Measurements from ENCODE around the gene PARVB. TPM values are rescaled to one million over a fixed set of nuclear protein-coding genes. Genes with fewer than 3 reads are reported as not detected.

PARVB gene
- total RNA-seq, 1 experiment from 2014 or later = 35.3 TPM

- CTCF ChIA-PET = no interaction called here
- Histone ChIP-seq H3K79me2 (ENCODE audit: low read depth) (no peaks in the 10 kb centered on the region), H3F3A (ENCODE audit: insufficient read depth, low read depth) (no peaks in the 10 kb centered on the region), H2AFZ (no peak overlapping the region), H3K9me2 (ENCODE audit: insufficient read depth) (no peaks in the 10 kb centered on the region), H3K27ac (no peak overlapping the region), H3K9me3 (ENCODE audit: insufficient read depth, low read depth) (no peaks in the 10 kb centered on the region), H4K20me1 (ENCODE audit: insufficient read depth) (no peaks in the 10 kb centered on the region), H3K4me2 (no peak overlapping the region), H3K4me3 (no peak overlapping the region), H3K36me3 (ENCODE audit: low read depth) (no peaks in the 10 kb centered on the region), H3K4me1 (replicated peaks; ENCODE audit: insufficient read depth) (no peaks in the 10 kb centered on the region), H3K27me3 (ENCODE audit: insufficient read depth, low read depth) (no peaks in the 10 kb centered on the region)
- intact Hi-C loops (cut with micrococcal nuclease; ENCODE audit: unreplicated experiment) = no loop called here
- no TSS peak for BruUV-seq (replicated peaks)
- POLR2A ChIA-PET (ENCODE audit: unreplicated experiment) = no interaction called here
- no peak for DNase-seq
- no peak for TF ChIP-seq EZH2 (IDR thresholded peaks at IDR 0.05; ENCODE audit: low read depth)
- TF ChIP-seq CTCF (conservative IDR thresholded peaks at IDR 0.05) = no peak
Measured at GRCh38 chr22:44172370-44173108, 148.4 kb downstream of the PARVB start.

GRCh38 chr22:44173154-44173553 is 149.1 kb downstream of the PARVB start:
- POLR2A ChIA-PET (ENCODE audit: unreplicated experiment) = interaction anchor here (0.6 to 0.7 kb wide), 2 partner anchors 221 to 711 kb away, joined by 3 to 4 read pairs; no protein-coding TSS in a partner anchor
- H3K4me2 ChIP-seq = no peak overlapping the region
- CTCF ChIA-PET = no interaction called here
- no peaks in the 10 kb centered on the region for H3F3A ChIP-seq (ENCODE audit: insufficient read depth, low read depth)
- no peaks in the 10 kb centered on the region for H3K36me3 ChIP-seq (ENCODE audit: low read depth)
- H3K27me3 ChIP-seq (ENCODE audit: insufficient read depth, low read depth) = no peaks in the 10 kb centered on the region
- no peak overlapping the region for H3K4me3 ChIP-seq
- H3K4me1 ChIP-seq (replicated peaks; ENCODE audit: insufficient read depth) = no peaks in the 10 kb centered on the region
- H3K9me3 ChIP-seq (ENCODE audit: insufficient read depth, low read depth) = no peaks in the 10 kb centered on the region
- TF ChIP-seq EZH2 (IDR thresholded peaks at IDR 0.05; ENCODE audit: low read depth) (no peak), CTCF (conservative IDR thresholded peaks at IDR 0.05) (no peak)
- intact Hi-C loops (cut with micrococcal nuclease; ENCODE audit: unreplicated experiment) = no loop called here
- H4K20me1 ChIP-seq (ENCODE audit: insufficient read depth) = no peaks in the 10 kb centered on the region
- no TSS peak for BruUV-seq (replicated peaks)
- H2AFZ ChIP-seq = no peak overlapping the region
- H3K9me2 ChIP-seq (ENCODE audit: insufficient read depth) = no peaks in the 10 kb centered on the region
- H3K79me2 ChIP-seq (ENCODE audit: low read depth) = no peaks in the 10 kb centered on the region
- H3K27ac ChIP-seq = no peak overlapping the region
- DNase-seq = no peak

GRCh38 chr22:44175676-44176075 is 151.6 kb downstream of the PARVB start:
- Histone ChIP-seq H3K4me1 (replicated peaks; ENCODE audit: insufficient read depth) (no peaks in the 10 kb centered on the region), H3K4me2 (no peak overlapping the region), H3K9me2 (ENCODE audit: insufficient read depth) (no peaks in the 10 kb centered on the region), H2AFZ (no peak overlapping the region), H3K27ac (no peak overlapping the region), H3K79me2 (ENCODE audit: low read depth) (no peaks in the 10 kb centered on the region), H3K4me3 (no peak overlapping the region), H3K27me3 (ENCODE audit: insufficient read depth, low read depth) (peaks cover 17% of the 10 kb centered on the region; the same call in 1 of the 2 replicates), H3K36me3 (ENCODE audit: low read depth) (no peaks in the 10 kb centered on the region), H3F3A (ENCODE audit: insufficient read depth, low read depth) (no peaks in the 10 kb centered on the region), H3K9me3 (ENCODE audit: insufficient read depth, low read depth) (no peaks in the 10 kb centered on the region), H4K20me1 (ENCODE audit: insufficient read depth) (no peaks in the 10 kb centered on the region)
- no peak for DNase-seq
- intact Hi-C loops (cut with micrococcal nuclease; ENCODE audit: unreplicated experiment) = no loop called here
- CTCF ChIA-PET = no interaction called here
- TF ChIP-seq EZH2 (IDR thresholded peaks at IDR 0.05; ENCODE audit: low read depth) (no peak), CTCF (conservative IDR thresholded peaks at IDR 0.05) (no peak)
- no TSS peak for BruUV-seq (replicated peaks)
- POLR2A ChIA-PET (ENCODE audit: unreplicated experiment) = no interaction called here
